GM18499 (cell line): ENCODE results near the gene RIMS4.

Source experiments
- ATAC-seq: cut with Tn5 transposase; IDR thresholded peaks from one replicate; pipeline ENCODE4 v1.9.1; 2021; ENCODE audit warnings: moderate number of reproducible peaks; ENCODE audit not compliant: insufficient read depth, unreplicated experiment

The RIMS4 gene

DNA sequence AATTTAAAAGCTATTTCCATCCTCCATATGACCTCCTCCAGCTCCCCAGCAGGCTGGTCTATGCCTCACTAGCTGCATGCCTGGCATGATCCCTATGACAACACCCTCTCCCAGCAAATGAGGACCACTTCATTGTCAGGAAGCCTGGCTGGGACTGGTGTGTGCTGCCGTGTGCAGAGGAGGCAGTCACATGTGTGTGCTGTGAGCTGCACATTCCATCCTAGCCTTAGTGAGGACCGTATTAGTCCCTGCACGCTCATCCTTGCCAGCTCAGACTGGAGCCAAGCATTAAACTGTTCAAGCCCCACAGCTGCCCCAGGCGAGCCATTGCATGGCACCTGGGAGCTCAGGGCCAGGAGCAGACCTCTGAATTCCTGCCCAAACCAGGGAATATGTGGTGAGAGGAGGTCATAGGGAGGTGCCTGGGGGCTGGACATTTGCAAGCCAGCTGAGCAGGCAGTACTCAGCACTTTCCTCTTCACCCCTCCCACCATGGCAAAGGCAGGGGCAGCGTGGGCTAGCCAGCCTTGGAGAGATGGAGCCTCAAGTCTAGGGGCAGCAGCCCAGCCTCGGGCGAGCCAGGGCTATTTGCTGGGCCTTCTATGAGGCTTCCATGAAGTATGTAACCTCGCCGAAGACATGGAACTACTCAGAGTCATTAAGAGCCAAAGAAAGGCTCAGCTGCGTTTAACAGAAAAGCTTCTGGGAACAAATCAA is 103.9 kb downstream of the RIMS4 start:
- ATAC-seq: no peak

DNA sequence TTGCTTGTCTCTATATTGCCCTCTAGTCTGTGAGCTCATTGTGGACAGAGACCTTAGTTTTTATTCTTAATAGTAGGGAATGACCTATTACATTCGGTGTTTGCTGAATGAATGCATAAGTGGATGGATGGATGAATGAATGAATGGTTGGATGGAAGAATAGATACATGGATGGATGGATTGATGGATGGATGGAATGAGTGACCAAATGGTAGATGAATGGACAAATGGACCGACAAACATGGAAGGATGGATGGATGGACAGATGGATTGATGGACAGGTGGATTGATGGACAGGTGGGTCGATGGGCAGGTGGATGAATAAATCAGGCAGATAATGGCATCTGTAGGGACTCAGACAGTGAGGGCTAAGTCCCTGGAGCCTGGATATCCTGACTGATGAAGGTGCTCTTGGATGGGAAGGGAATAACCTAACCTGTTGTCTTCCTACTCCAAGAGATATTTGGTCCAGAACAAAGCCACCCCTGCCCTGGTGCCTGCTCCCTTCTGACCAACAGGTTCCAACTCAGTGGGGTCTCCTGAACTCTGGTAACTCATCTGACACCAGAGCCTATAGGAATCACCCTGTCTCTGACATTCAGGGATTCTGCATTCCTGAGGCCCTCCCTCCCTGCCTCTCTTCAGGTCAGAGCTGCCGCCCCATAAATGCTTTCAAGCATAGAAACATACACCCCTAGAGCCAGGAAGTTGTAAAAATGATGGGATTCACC is 104.8 kb downstream of the RIMS4 start:
- ATAC-seq: no peak

DNA sequence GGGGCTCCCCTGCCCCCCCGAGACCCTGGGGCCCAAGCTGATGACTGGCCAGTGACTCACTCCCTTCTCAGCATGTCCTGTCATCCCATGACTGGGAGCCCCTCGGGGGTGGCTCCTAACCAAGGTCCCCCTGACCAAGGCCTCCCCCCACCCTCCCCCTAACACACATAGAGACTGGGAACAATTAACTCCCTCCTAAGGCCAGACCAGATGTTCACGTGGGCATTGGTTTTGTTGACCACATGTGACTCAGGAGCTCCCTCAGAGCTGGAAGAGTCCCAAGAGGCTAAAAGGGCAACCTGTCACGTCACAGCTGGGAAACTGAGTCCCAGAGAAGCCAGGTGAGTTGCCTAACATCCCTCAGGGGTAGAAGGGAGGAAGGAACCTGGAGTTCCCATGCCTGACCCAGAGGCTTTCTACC is 105.8 kb downstream of the RIMS4 start:
- no peak for ATAC-seq

DNA sequence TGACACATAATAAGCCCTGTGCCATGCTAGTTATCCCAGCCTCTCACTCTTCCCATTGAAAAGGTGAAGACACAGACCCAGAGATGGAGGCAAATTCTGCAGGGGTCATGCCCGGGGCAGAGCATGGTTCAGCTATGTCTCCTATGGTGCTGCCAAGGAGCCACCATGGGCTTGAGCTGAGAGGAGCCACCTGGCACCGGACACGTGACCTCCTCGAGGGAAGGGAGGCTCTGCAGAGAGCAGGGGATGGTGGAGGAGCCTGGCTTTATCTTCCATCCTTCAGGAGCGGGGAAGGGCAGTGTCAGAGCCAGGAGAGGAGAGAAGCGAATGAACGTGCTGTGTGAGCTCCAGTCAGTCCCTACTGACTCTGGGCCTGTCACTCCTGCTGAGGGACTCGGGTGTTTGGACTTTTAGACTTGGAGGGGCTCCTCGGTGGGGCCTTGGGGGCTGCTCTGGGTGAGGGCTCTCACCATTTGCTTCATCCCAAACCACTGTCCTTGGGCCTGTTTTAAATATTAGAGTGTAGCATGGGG is 106.3 kb downstream of the RIMS4 start:
- no peak for ATAC-seq

DNA sequence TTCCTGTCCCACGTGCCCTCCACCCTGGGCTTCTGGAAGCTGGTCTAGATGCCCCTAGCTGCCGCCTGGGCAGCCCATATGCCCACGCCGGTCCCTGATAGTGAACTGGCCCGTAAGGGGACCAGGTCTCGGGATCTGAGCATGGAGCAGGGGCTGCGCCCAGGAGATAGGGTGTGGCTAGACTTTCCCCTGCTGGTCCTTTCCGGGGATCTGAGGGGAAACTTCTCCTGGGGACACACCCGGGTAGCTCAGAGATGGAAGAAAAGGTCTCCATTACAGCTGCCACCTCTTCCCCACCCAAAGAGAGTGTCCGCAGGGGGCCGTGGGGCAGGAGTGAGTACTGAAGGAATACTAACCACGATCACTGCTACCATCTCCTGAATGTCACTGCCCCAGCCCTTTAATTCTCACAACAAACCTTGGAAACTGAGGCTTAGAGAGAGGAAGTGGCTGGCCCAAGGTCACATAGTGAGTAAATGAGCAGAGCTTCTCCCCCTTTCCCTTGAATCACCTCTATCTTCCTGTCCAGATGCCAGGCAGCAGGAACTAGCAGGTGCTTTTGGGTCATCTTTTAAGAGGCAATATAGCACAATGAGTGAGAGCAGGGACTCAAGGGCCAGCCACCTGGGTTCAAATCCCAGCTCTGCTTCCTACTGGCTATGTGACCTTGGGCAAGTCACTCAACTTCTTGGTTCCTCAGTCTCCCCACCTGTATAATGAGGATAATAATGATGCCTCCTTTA is 107.0 kb downstream of the RIMS4 start:
- ATAC-seq: no peak

DNA sequence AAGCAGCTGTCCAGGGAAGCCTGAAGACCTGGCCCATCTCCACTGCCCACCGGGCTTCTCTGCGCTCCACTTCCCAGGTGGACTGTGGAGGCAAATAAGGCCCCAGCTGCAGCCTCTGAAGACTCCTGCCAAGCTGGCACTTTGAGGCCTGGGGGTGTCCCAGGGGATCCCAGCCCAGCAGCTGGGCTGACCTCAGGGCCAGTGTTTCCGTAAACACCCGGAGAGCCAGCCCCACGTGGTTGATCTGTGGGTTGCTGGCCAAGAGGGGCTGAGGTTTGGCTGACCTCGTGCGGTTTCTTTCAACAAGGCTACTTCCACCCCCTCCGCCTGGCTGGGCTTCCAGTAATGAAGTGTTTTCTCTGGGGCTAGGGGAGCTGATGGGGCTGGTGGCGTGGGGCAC is 107.6 kb downstream of the RIMS4 start:
- ATAC-seq: no peak

DNA sequence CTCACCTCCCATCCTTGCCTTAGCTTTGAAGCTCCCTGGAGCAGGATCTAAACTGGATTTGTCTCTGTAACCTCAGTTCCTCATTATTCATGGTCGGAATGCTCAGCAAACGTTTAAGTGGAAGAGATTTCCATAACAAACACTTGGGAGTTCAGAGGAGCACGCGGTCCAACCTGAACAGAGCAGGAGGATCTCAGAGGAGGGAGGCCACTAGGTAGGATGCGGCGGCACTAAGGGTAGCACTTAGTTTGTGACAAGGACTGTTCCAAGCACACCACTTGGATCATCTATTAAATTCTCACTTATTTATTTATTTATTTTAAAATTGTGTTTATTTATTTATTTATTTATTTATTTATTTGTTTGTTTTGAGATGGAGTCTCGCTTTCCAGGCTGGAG is 108.5 kb downstream of the RIMS4 start:
- no peak for ATAC-seq
